T47D (cell line): ENCODE data around the gene EFNB2.

ENCODE experiments used
- DNase-seq, 2 experiments: peaks; one replicate each; pipeline versions ENCODE4 v3.0.0 to v3.0.0-alpha.2; 2011 to 2012; ENCODE audit warnings: low read depth in 1 of 2, low spot score in 1 of 2
- JUND ChIP-seq: IDR thresholded peaks from 2 replicates; pipeline ENCODE4 v1.6.1; 2012; ENCODE audit warnings: low read depth
- in situ Hi-C: cut with HindIII; loops from 2 replicates; pipeline ENCODE4 v1.10.0; 2016; ENCODE audit warnings: low sequenced_read_pairs, low pct_unique_long_range_greater_than_20kb

EFNB2 gene

GRCh38 chr13:106565127-106565775 lies 29.8 kb upstream of the EFNB2 start:
- in situ Hi-C loops: no loop called here
- no peak for DNase-seq
- TF ChIP-seq JUND: no peak

- in situ Hi-C loops: no loop called here
- DNase-seq: no peak
Observed at GRCh38 chr13:106562301-106562700, 26.8 kb upstream of the EFNB2 start.

GRCh38 chr13:106561551-106562170 lies 26.2 kb upstream of the EFNB2 start:
- no peak for DNase-seq
- in situ Hi-C loops: no loop called here
- no peak for TF ChIP-seq JUND

More at GRCh38 chr13:106562301-106562700, 26.8 kb upstream of the EFNB2 start:
- no peak for TF ChIP-seq JUND

GRCh38 chr13:106560821-106561220 lies 25.4 kb upstream of the EFNB2 start:
- no peak for DNase-seq
- in situ Hi-C loops: no loop called here
- no peak for TF ChIP-seq JUND

- DNase-seq: no peak
- no peak for TF ChIP-seq JUND
- in situ Hi-C loops: no loop called here
Observed at GRCh38 chr13:106558527-106558926, 23.1 kb upstream of the EFNB2 start.

GRCh38 chr13:106555631-106556328 lies 20.3 kb upstream of the EFNB2 start:
- no peak for TF ChIP-seq JUND
- no peak for DNase-seq
- in situ Hi-C loops: no loop called here

- in situ Hi-C loops: no loop called here
- no peak for DNase-seq
- TF ChIP-seq JUND: no peak
Observed at GRCh38 chr13:106551751-106552150, 16.3 kb upstream of the EFNB2 start.

GRCh38 chr13:106551350-106551749 lies 15.9 kb upstream of the EFNB2 start:
- no peak for DNase-seq
- in situ Hi-C loops: no loop called here
- TF ChIP-seq JUND: no peak

GRCh38 chr13:106550570-106551135 lies 15.2 kb upstream of the EFNB2 start:
- no peak for DNase-seq
- TF ChIP-seq JUND: no peak
- in situ Hi-C loops: no loop called here

- no peak for DNase-seq
- in situ Hi-C loops: no loop called here
- TF ChIP-seq JUND: no peak
Observed at GRCh38 chr13:106548064-106548696, 12.7 kb upstream of the EFNB2 start.

GRCh38 chr13:106541826-106542225 lies 6.4 kb upstream of the EFNB2 start:
- no peak for DNase-seq

GRCh38 chr13:106540613-106541012 lies 5.2 kb upstream of the EFNB2 start:
- no peak for TF ChIP-seq JUND
- no peak for DNase-seq
- in situ Hi-C loops: no loop called here

More at GRCh38 chr13:106541826-106542225, 6.4 kb upstream of the EFNB2 start:
- in situ Hi-C loops: no loop called here
- TF ChIP-seq JUND: no peak
